ENCODE results near the gene ZFYVE26. TPM values are rescaled to one million over a fixed set of nuclear protein-coding genes. Genes with fewer than 3 reads are reported as not detected.

ZFYVE26 gene
- total RNA-seq, 2 donors from 2014 or later = 19.9 to 20.7 TPM

Other genes with a start within 250 kb of the ZFYVE26 start
- gene PIGH, start 216.3 kb downstream of the ZFYVE26 start, total RNA-seq = 10 to 100 TPM; 14.0 to 14.3 TPM
- 10 to 100 TPM in 1 of 2 donors, under 1 TPM in 1; 0.85 to 18.1 TPM for gene ARG2, start 196.7 kb downstream of the ZFYVE26 start, total RNA-seq
- gene VTI1B, start 142.0 kb downstream of the ZFYVE26 start, total RNA-seq = 100 to 1,000 TPM; 120 to 135 TPM
- gene RDH11, start 120.8 kb downstream of the ZFYVE26 start, total RNA-seq = 10 to 100 TPM; 40.6 to 48.1 TPM
- not detected for gene RDH12, start 114.7 kb downstream of the ZFYVE26 start, total RNA-seq
- 10 to 100 TPM; 13.7 to 16.8 TPM for gene RAD51B, start 3.2 kb upstream of the ZFYVE26 start, total RNA-seq

Measured in left colon (tissue), 2 donors.